ENCODE results near the gene NKX2-4.

NKX2-4 gene

GRCh38 chr20:21378259-21378658 is 19.1 kb downstream of the NKX2-4 start:
- no peak for TF ChIP-seq CTCF (IDR thresholded peaks at IDR 0.05)

GRCh38 chr20:21377701-21378100 is 19.6 kb downstream of the NKX2-4 start:
- no peak for TF ChIP-seq CTCF (IDR thresholded peaks at IDR 0.05)

GRCh38 chr20:21376626-21377025 is 20.7 kb downstream of the NKX2-4 start:
- no peak for TF ChIP-seq CTCF (IDR thresholded peaks at IDR 0.05)

- no peak for TF ChIP-seq CTCF (IDR thresholded peaks at IDR 0.05)
These were observed 23.9 kb downstream of the NKX2-4 start for GRCh38 chr20:21373436-21373835.

- TF ChIP-seq CTCF (IDR thresholded peaks at IDR 0.05), result no peak
These were observed 25.3 kb downstream of the NKX2-4 start for GRCh38 chr20:21372016-21372415.

GRCh38 chr20:21371193-21371592 is 26.1 kb downstream of the NKX2-4 start:
- no peak for TF ChIP-seq CTCF (IDR thresholded peaks at IDR 0.05)

GRCh38 chr20:21368791-21369190 is 28.5 kb downstream of the NKX2-4 start:
- TF ChIP-seq CTCF (IDR thresholded peaks at IDR 0.05), result no peak

GRCh38 chr20:21365771-21366170 is 31.6 kb downstream of the NKX2-4 start:
- TF ChIP-seq CTCF (IDR thresholded peaks at IDR 0.05), result no peak
